ENCODE data around the gene LY6G5B. TPM values are rescaled to one million over a fixed set of nuclear protein-coding genes. Genes with fewer than 3 reads are reported as not detected.

Gene LY6G5B
- total and polyA plus RNA-seq, 2 donors (not counting 1 experiment from before 2014, with no cell fraction given) = 28.4 to 44.2 TPM

- POLR2A ChIA-PET = interaction anchor here (0.6 to 1.7 kb wide), 13 partner anchors 18 to 408 kb away, joined by 3 to 7 read pairs (median 5); partner anchors contain the start of genes ATP6V1G2, BAG6, C6orf47 and DDX39B
- DNase-seq = no peak
- TF ChIP-seq CTCF (IDR thresholded peaks at IDR 0.05) (no peak), EZH2 (IDR thresholded peaks at IDR 0.05; ENCODE audit: borderline replicate concordance, insufficient read depth, low read depth, low read length, poor library complexity, severe bottlenecking) (no peak)
Observed at GRCh38 chr6:31620586-31621319, 49.0 kb upstream of the LY6G5B start, which contains the start of gene PRRC2A. Gene PRRC2A, plus strand, starts transcription at chr6:31620715. Its CDS starts 2,075 bp downstream, at chr6:31622790.

More at GRCh38 chr6:31620586-31621319, 49.0 kb upstream of the LY6G5B start, which contains the start of gene PRRC2A:
- intact Hi-C loops (cut with micrococcal nuclease) = loop anchor here (1.0 to 5.0 kb wide), 9 partner anchors 22 to 337 kb away; partner anchors contain the start of genes BAG6, EHMT2, LSM2 and NELFE
- H3K27ac ChIP-seq (ENCODE audit: low read length in 2 of 2) = peak within 1 kb of the TSS; percentile 97 to 99
- CTCF ChIA-PET = interaction anchor here (0.8 to 2.3 kb wide), 5 partner anchors 15 to 70 kb away, joined by 5 to 9 read pairs (median 5); partner anchors contain the start of gene NCR3
- H3K79me2 ChIP-seq (ENCODE audit: control insufficient read depth, insufficient read depth, low read length) = peaks cover 21% of the 10 kb centered on the region
- H3K4me2 ChIP-seq (replicated peaks; ENCODE audit: low read depth, low read length, poor library complexity, severe bottlenecking) = peak within 1 kb of the TSS; percentile 90
- H3K36me3 ChIP-seq (replicated peaks in 1 of 2; ENCODE audit: control extremely low read depth in 1 of 2, control insufficient read depth in 1 of 2, extremely low read depth in 1 of 2, insufficient read depth in 2 of 2, low read length in 1 of 2) = peaks cover 4 to 33% of the 10 kb centered on the region in 2 experiments
- H3K4me1 ChIP-seq (ENCODE audit: control insufficient read depth in 2 of 2, insufficient read depth in 2 of 2, low read length in 2 of 2) = peaks cover 19 to 27% of the 10 kb centered on the region in 2 donors
- peak within 1 kb of the TSS; percentile 76 for H2AFZ ChIP-seq (ENCODE audit: insufficient read depth, low read depth, low read length, poor library complexity, severe bottlenecking)
- Mint-ChIP-seq H3K27me3 (no peaks in the 10 kb centered on the region), H3K4me3 (peak within 1 kb of the TSS; percentile 86), H3K9me3 (ENCODE audit: insufficient read depth) (no peaks in the 10 kb centered on the region), H3K27ac (peak within 1 kb of the TSS; percentile 95), H3K4me1 (peaks cover 37% of the 10 kb centered on the region)
- H3K27me3 ChIP-seq (replicated peaks in 1 of 4; ENCODE audit: control extremely low read depth in 1 of 4, control insufficient read depth in 3 of 4, insufficient read depth in 4 of 4, low read length in 3 of 4) = no peaks in the 10 kb centered on the region
- peak; percentile 28 for ATAC-seq (ENCODE audit: low read depth)
- H4K20me1 ChIP-seq (ENCODE audit: control insufficient read depth, insufficient read depth, low read length, poor library complexity, severe bottlenecking) = peaks cover 6% of the 10 kb centered on the region
- peak within 1 kb of the TSS; percentile 90 for H3K9ac ChIP-seq (ENCODE audit: low read length)
- under 1% methylated on average over 43 of the region's 67 CpGs for WGBS (ENCODE audit: insufficient coverage)
- peak within 1 kb of the TSS; percentile 69 to 90 (median 84) for H3K4me3 ChIP-seq (ENCODE audit: control extremely low read depth in 1 of 5, extremely low read depth in 1 of 5, insufficient read depth in 1 of 5, low read depth in 2 of 5, low read length in 4 of 5)
- peaks cover 0 to 6% (median 0%) of the 10 kb centered on the region in 3 donors for H3K9me3 ChIP-seq (ENCODE audit: control extremely low read depth in 1 of 3, control insufficient read depth in 2 of 3, insufficient read depth in 1 of 3, low read length in 2 of 3)
